Naive thymus-derived CD4-positive, alpha-beta T cell (primary cell): ENCODE measurements around the gene MAP2K7. TPM values are rescaled to one million over a fixed set of nuclear protein-coding genes. Genes with fewer than 3 reads are reported as not detected.

Source experiments
- ATAC-seq: fragments of 150-1000 bp; cut with Tn5 transposase; 2 replicates; pipeline ENCODE4 v1.10.0; 2021; ENCODE audit warnings: mild to moderate bottlenecking, moderate library complexity
- CTCF ChIA-PET: fragments of 350-600 bp; sonication (Branson Sonifier 250); formaldehyde crosslinking; loops from one replicate; lab custom pipeline; 2021; ENCODE audit warnings: antibody characterized with exemption; lab: Charles Lee
- POLR2A ChIA-PET: fragments of 350-600 bp; sonication (Branson Sonifier 250); formaldehyde crosslinking; loops from one replicate; lab custom pipeline; 2021; ENCODE audit warnings: antibody characterized with exemption, inconsistent platforms; lab: Charles Lee
- DNase-seq, 9 donors: peaks; one replicate each; pipeline versions ENCODE4 v3.0.0 to v3.0.0-alpha.2; 2020 to 2022; ENCODE audit warnings: mixed read lengths in 1 of 9
- H3K27ac ChIP-seq: one replicate; pipeline ENCODE4 v1.7.0; 2013; ENCODE audit warnings: mild to moderate bottlenecking, low read depth, low read length, moderate library complexity
- H3K27me3 ChIP-seq, 2 donors: one replicate each; pipeline ENCODE4 v1.7.0; 2013; ENCODE audit warnings: low read length in 2 of 2, mild to moderate bottlenecking in 2 of 2, moderate library complexity in 2 of 2; ENCODE audit not compliant: control insufficient read depth in 2 of 2, insufficient read depth in 2 of 2
- H3K36me3 ChIP-seq, 3 experiments: 1 replicate in 2 of 3; 2 replicates in 1 of 3; pipeline ENCODE4 v1.7.0; 2013; ENCODE audit warnings: low read length in 3 of 3, mild to moderate bottlenecking in 3 of 3, moderate library complexity in 1 of 3; ENCODE audit not compliant: insufficient read depth in 3 of 3, control insufficient read depth in 2 of 3
- H3K4me1 ChIP-seq, 2 donors: one replicate each; pipeline ENCODE4 v1.7.0; 2013; ENCODE audit warnings: low read length in 2 of 2, mild to moderate bottlenecking in 2 of 2, moderate library complexity in 1 of 2; ENCODE audit not compliant: control insufficient read depth in 2 of 2, insufficient read depth in 2 of 2
- H3K4me3 ChIP-seq: 2 replicates; pipeline ENCODE4 v1.7.0; 2013; ENCODE audit warnings: mild to moderate bottlenecking, low read length
- H3K9me3 ChIP-seq, 3 experiments: 1 replicate in 2 of 3; 2 replicates in 1 of 3; pipeline ENCODE4 v1.7.0; 2013; ENCODE audit warnings: low read length in 3 of 3; ENCODE audit not compliant: control insufficient read depth in 2 of 3
- H3K27ac Mint-ChIP-seq, 9 donors: one replicate each; pipeline ENCODE4 v1.8.0; 2020 to 2022; ENCODE audit warnings: mixed read lengths in 9 of 9, mild to moderate bottlenecking in 8 of 9, moderate library complexity in 5 of 9, inconsistent platforms in 2 of 9
- H3K27me3 Mint-ChIP-seq, 5 donors: one replicate each; pipeline ENCODE4 v1.8.0; 2021 to 2022; ENCODE audit warnings: mixed read lengths in 5 of 5, mild to moderate bottlenecking in 1 of 5
- H3K36me3 Mint-ChIP-seq, 5 donors: one replicate each; pipeline ENCODE4 v1.8.0; 2020 to 2022; ENCODE audit warnings: mixed read lengths in 5 of 5, mild to moderate bottlenecking in 3 of 5, inconsistent platforms in 1 of 5
- H3K4me1 Mint-ChIP-seq, 7 donors: one replicate each; pipeline ENCODE4 v1.8.0; 2020 to 2022; ENCODE audit warnings: mixed read lengths in 7 of 7, mild to moderate bottlenecking in 3 of 7, inconsistent platforms in 1 of 7
- H3K4me3 Mint-ChIP-seq, 10 donors: one replicate each; pipeline ENCODE4 v1.8.0; 2020 to 2022; ENCODE audit warnings: mild to moderate bottlenecking in 10 of 10, mixed read lengths in 10 of 10, moderate library complexity in 6 of 10, inconsistent platforms in 2 of 10
- H3K9me3 Mint-ChIP-seq, 11 donors: one replicate each; pipeline ENCODE4 v1.8.0; 2020 to 2022; ENCODE audit warnings: mixed read lengths in 11 of 11, mild to moderate bottlenecking in 4 of 11, inconsistent platforms in 1 of 11, moderate library complexity in 1 of 11
- intact Hi-C, 2 donors: fragments of 100-400 bp; cut with micrococcal nuclease; formaldehyde crosslinking; loops; one replicate each; pipeline ENCODE4 v1.15.1; 2023
- polyA plus RNA-seq, 2 donors: library from polyadenylated mRNA; unstranded; fragments of 300-500 nt; fragmentation: Illumina TruSeq; gene quantifications; one replicate each; pipeline ENCODE4 v1.2.3, GENCODE V29; 2021
- total RNA-seq, 6 experiments: library from RNA in 5 of 6; stranded (reverse) in 5 of 6; gene quantifications; 1 replicate in 5 of 6; 2 replicates in 1 of 6; pipeline ENCODE4 v1.2.3 and lab custom pipeline; 2021 to 2026

The MAP2K7 gene
- total and polyA plus RNA-seq, 7 experiments from 2014 or later = 1.8 to 109 (median 64.4) TPM

GRCh38 chr19:7866399-7867091 is 37.1 kb upstream of the MAP2K7 start:
- H3K27ac ChIP-seq = no peak overlapping the region
- H3K4me1 Mint-ChIP-seq = peaks cover 18 to 33% (median 24%) of the 10 kb centered on the region in 7 donors
- intact Hi-C loops = loop anchor here in 1 of 2 donors (5.0 kb wide), 1 partner anchor 136 kb away; no protein-coding TSS in a partner anchor
- DNase-seq (no peak), ATAC-seq (no peak)
- no peak overlapping the region for H3K4me3 ChIP-seq
- H3K9me3 ChIP-seq = no peaks in the 10 kb centered on the region
- H3K9me3 Mint-ChIP-seq = peaks cover 0 to 4% (median 0%) of the 10 kb centered on the region in 11 donors
- ChIA-PET CTCF (no interaction called here), POLR2A (interaction anchor here (0.6 kb wide), 1 partner anchor 64 kb away, joined by 3 read pairs; no protein-coding TSS in a partner anchor)
- H3K4me1 ChIP-seq = peaks cover 8 to 16% of the 10 kb centered on the region in 2 donors
- no peak overlapping the region for H3K27ac Mint-ChIP-seq
- peaks cover 0 to 55% (median 5%) of the 10 kb centered on the region in 5 donors for H3K27me3 Mint-ChIP-seq
- peak overlapping the region in 1 of 10 donors; percentile 37 for H3K4me3 Mint-ChIP-seq
- no peaks in the 10 kb centered on the region for H3K27me3 ChIP-seq
- H3K36me3 ChIP-seq = no peaks in the 10 kb centered on the region
- H3K36me3 Mint-ChIP-seq = no peaks in the 10 kb centered on the region

GRCh38 chr19:7867092-7867844 is 36.4 kb upstream of the MAP2K7 start:
- Histone ChIP-seq H3K27me3 (no peaks in the 10 kb centered on the region), H3K36me3 (no peaks in the 10 kb centered on the region), H3K27ac (no peak overlapping the region), H3K4me1 (peaks cover 12 to 16% of the 10 kb centered on the region in 2 donors), H3K4me3 (no peak overlapping the region), H3K9me3 (no peaks in the 10 kb centered on the region)
- Mint-ChIP-seq H3K36me3 (peaks cover 0 to 3% (median 0%) of the 10 kb centered on the region in 5 donors), H3K4me3 (peak overlapping the region in 4 of 10 donors; percentile 37 to 82 (median 60)), H3K9me3 (peaks cover 0 to 5% (median 0%) of the 10 kb centered on the region in 11 donors), H3K27me3 (peaks cover 0 to 59% (median 8%) of the 10 kb centered on the region in 5 donors), H3K4me1 (peaks cover 24 to 37% (median 30%) of the 10 kb centered on the region in 7 donors), H3K27ac (no peak overlapping the region)
- intact Hi-C loops = loop anchor here in 1 of 2 donors (5.0 kb wide), 1 partner anchor 135 kb away; no protein-coding TSS in a partner anchor
- no peak for DNase-seq
- ATAC-seq = no peak
- POLR2A ChIA-PET = no interaction called here
- CTCF ChIA-PET = no interaction called here

GRCh38 chr19:7868326-7868670 is 35.4 kb upstream of the MAP2K7 start:
- ATAC-seq (no peak), DNase-seq (peak in 1 of 9 donors; percentile 30)
- Histone ChIP-seq H3K27ac (peak overlapping the region; percentile 69), H3K4me3 (peak overlapping the region; percentile 74), H3K4me1 (peaks cover 12 to 19% of the 10 kb centered on the region in 2 donors), H3K9me3 (no peaks in the 10 kb centered on the region), H3K27me3 (peaks cover 0 to 2% of the 10 kb centered on the region in 2 donors), H3K36me3 (no peaks in the 10 kb centered on the region)
- Mint-ChIP-seq H3K27me3 (peaks cover 0 to 64% (median 8%) of the 10 kb centered on the region in 5 donors), H3K4me1 (peaks cover 24 to 36% (median 34%) of the 10 kb centered on the region in 7 donors), H3K36me3 (peaks cover 0 to 3% (median 0%) of the 10 kb centered on the region in 5 donors), H3K27ac (peak overlapping the region in 7 of 9 donors; percentile 30 to 90 (median 64)), H3K9me3 (peaks cover 0 to 5% (median 0%) of the 10 kb centered on the region in 11 donors), H3K4me3 (peak overlapping the region; percentile 69 to 87 (median 81))
- POLR2A ChIA-PET = interaction anchor here (0.7 to 1.7 kb wide), 4 partner anchors 36 to 799 kb away, joined by 3 to 16 read pairs (median 5); partner anchors contain the start of genes MAP2K7, SNAPC2 and ZNF557
- intact Hi-C loops = loop anchor here in 1 of 2 donors (5.0 kb wide), 1 partner anchor 134 kb away; no protein-coding TSS in a partner anchor
- CTCF ChIA-PET = interaction anchor here (1.0 to 2.0 kb wide), 10 partner anchors 7 to 72 kb away, joined by 3 to 13 read pairs (median 5); partner anchors contain the start of gene SNAPC2

DNA sequence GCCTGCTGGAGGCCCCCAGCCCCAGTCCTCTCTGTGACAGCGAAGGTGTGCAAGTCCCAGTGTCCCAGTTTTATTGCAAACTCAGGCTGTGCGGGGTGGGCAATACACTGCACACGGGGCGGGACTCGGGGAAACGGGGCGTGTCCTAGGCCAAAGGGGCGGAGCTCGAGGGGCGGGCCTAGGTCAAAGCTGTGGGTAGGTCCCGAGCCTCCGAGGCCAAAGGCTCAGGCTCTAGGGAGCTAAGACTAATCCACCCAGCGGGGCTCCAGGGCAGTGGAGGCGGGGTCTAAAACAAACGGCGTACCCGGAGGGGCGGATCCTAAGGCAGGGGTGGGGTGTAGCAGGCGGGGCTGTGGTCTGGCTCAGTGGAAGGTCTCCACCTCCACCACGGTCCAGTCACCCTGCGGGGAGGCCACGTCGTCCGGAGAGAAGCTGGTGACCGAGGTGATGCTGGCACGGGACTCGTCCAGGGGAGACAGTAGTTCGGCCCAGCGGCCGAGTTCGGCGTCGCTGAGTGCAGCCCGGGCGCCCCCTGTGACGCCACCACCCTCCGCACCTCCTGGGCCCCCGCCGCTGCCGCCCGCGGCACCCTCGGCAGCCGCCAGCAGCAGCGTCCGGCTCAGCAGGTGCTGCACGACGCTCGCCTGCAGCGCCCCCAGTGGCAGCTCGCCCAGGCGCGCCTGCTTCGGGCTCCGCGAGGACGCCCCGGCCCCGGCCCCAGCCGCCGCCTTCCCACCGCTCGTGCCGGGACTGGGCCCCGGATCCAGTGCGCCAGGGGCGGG is 34.8 kb upstream of the MAP2K7 start:
- H3K4me3 Mint-ChIP-seq = peak overlapping the region; percentile 69 to 87 (median 81)
- peak in 8 of 9 donors; percentile 51 to 95 (median 89) for DNase-seq
- POLR2A ChIA-PET = interaction anchor here (0.7 to 1.7 kb wide), 10 partner anchors 11 to 799 kb away, joined by 3 to 16 read pairs (median 4); partner anchors contain the start of genes CERS4, MAP2K7, SNAPC2 and TIMM44
- peaks cover 24 to 39% (median 36%) of the 10 kb centered on the region in 7 donors for H3K4me1 Mint-ChIP-seq
- CTCF ChIA-PET = interaction anchor here (0.6 to 2.0 kb wide), 16 partner anchors 8 to 712 kb away, joined by 3 to 13 read pairs (median 4); partner anchors contain the start of genes MAP2K7, SNAPC2 and TGFBR3L
- peaks cover 0 to 62% (median 8%) of the 10 kb centered on the region in 5 donors for H3K27me3 Mint-ChIP-seq
- ATAC-seq = peak; percentile 83
- H3K27ac Mint-ChIP-seq = peak overlapping the region; percentile 34 to 90 (median 58)
- Histone ChIP-seq H3K27me3 (peaks cover 0 to 2% of the 10 kb centered on the region in 2 donors), H3K27ac (peak overlapping the region; percentile 69), H3K4me1 (peaks cover 12 to 19% of the 10 kb centered on the region in 2 donors), H3K4me3 (peak overlapping the region; percentile 74), H3K36me3 (no peaks in the 10 kb centered on the region), H3K9me3 (no peaks in the 10 kb centered on the region)
- peaks cover 0 to 5% (median 0%) of the 10 kb centered on the region in 5 donors for H3K36me3 Mint-ChIP-seq
- peaks cover 0 to 5% (median 0%) of the 10 kb centered on the region in 11 donors for H3K9me3 Mint-ChIP-seq
- intact Hi-C loops = loop anchor here (1.0 to 5.0 kb wide), 7 partner anchors 16 to 190 kb away; partner anchors contain the start of genes MAP2K7 (in 2 of the 2), SNAPC2 (in 2 of the 2) and TIMM44 (in 1 of the 2)

- peak overlapping the region; percentile 45 to 84 (median 74) for H3K4me3 Mint-ChIP-seq
- DNase-seq (peak; percentile 81 to 99 (median 90)), ATAC-seq (peak; percentile 82)
- intact Hi-C loops = loop anchor here (1.0 to 5.0 kb wide), 7 partner anchors 16 to 190 kb away; partner anchors contain the start of genes MAP2K7 (in 2 of the 2), SNAPC2 (in 2 of the 2) and TIMM44 (in 1 of the 2)
- ChIA-PET CTCF (interaction anchor here (0.6 to 2.0 kb wide), 13 partner anchors 8 to 711 kb away, joined by 3 to 13 read pairs (median 5); partner anchors contain the start of genes MAP2K7, SNAPC2 and TGFBR3L), POLR2A (interaction anchor here (0.8 to 1.7 kb wide), 10 partner anchors 11 to 1444 kb away, joined by 3 to 16 read pairs (median 4); partner anchors contain the start of genes CERS4, MAP2K7, SNAPC2 and TIMM44)
- H3K9me3 Mint-ChIP-seq = peaks cover 0 to 5% (median 0%) of the 10 kb centered on the region in 11 donors
- Histone ChIP-seq H3K4me3 (peak overlapping the region; percentile 74), H3K27me3 (peaks cover 0 to 2% of the 10 kb centered on the region in 2 donors), H3K27ac (peak overlapping the region; percentile 49), H3K9me3 (no peaks in the 10 kb centered on the region), H3K36me3 (no peaks in the 10 kb centered on the region), H3K4me1 (peaks cover 12 to 20% of the 10 kb centered on the region in 2 donors)
- H3K27ac Mint-ChIP-seq = peak overlapping the region in 3 of 9 donors; percentile 31 to 65 (median 65)
- peaks cover 0 to 5% (median 0%) of the 10 kb centered on the region in 5 donors for H3K36me3 Mint-ChIP-seq
- peaks cover 0 to 58% (median 8%) of the 10 kb centered on the region in 5 donors for H3K27me3 Mint-ChIP-seq
- H3K4me1 Mint-ChIP-seq = peaks cover 24 to 39% (median 36%) of the 10 kb centered on the region in 7 donors
Observed at GRCh38 chr19:7869453-7869909, 34.2 kb upstream of the MAP2K7 start.
